MCF 10A (cell line): Measurements from ENCODE around the gene BMP2K. TPM values are rescaled to one million over a fixed set of nuclear protein-coding genes. Genes with fewer than 3 reads are reported as not detected.

Source experiments
- BruUV-seq: library from RNA; stranded (reverse); fragments of 400-500 nt; replicated peaks from 2 replicates; lab custom pipeline; 2021; lab: Mats Ljungman, UMichigan
- CTCF ChIA-PET: fragments of 300-600 bp; sonication (Branson Sonifier 250); formaldehyde crosslinking; extraction: SDS; loops from one replicate; lab custom pipeline; 2021; ENCODE audit warnings: antibody characterized with exemption, inconsistent platforms; lab: Yijun Ruan, JAX
- POLR2A ChIA-PET: fragments of 300-600, 350-650 bp; sonication (Branson Sonifier 250); formaldehyde crosslinking; extraction: SDS; loops from one replicate; lab custom pipeline; 2020; ENCODE audit warnings: antibody characterized with exemption, inconsistent platforms; lab: Yijun Ruan, JAX
- DNase-seq: peaks from one replicate; pipeline ENCODE4 v3.0.0-alpha.2; 2018; ENCODE audit not compliant: unreplicated experiment
- H3K27ac Mint-ChIP-seq: one replicate; pipeline ENCODE4 v1.8.0; 2022; ENCODE audit warnings: mild to moderate bottlenecking, low read depth, mixed read lengths; ENCODE audit not compliant: unreplicated experiment
- H3K27me3 Mint-ChIP-seq: one replicate; pipeline ENCODE4 v1.8.0; 2022; ENCODE audit warnings: mixed read lengths; ENCODE audit not compliant: insufficient read depth, unreplicated experiment
- H3K36me3 Mint-ChIP-seq: one replicate; pipeline ENCODE4 v1.8.0; 2022; ENCODE audit warnings: mild to moderate bottlenecking, moderate library complexity, mixed read lengths; ENCODE audit not compliant: insufficient read depth, unreplicated experiment
- H3K4me1 Mint-ChIP-seq: one replicate; pipeline ENCODE4 v1.8.0; 2022; ENCODE audit warnings: mixed read lengths; ENCODE audit not compliant: insufficient read depth, unreplicated experiment
- H3K4me3 Mint-ChIP-seq: one replicate; pipeline ENCODE4 v1.8.0; 2022; ENCODE audit warnings: mild to moderate bottlenecking, moderate library complexity, mixed read lengths; ENCODE audit not compliant: unreplicated experiment
- H3K9me3 Mint-ChIP-seq: one replicate; pipeline ENCODE4 v1.8.0; 2022; ENCODE audit warnings: mixed read lengths; ENCODE audit not compliant: unreplicated experiment
- intact Hi-C: fragments of 100-400 bp; cut with micrococcal nuclease; formaldehyde crosslinking; loops from 2 replicates; pipeline ENCODE4 v1.14.1; 2022
- total RNA-seq: library from RNA; stranded (reverse); gene quantifications from 2 replicates; pipeline ENCODE4 v1.2.3, GENCODE V29; 2022
- TF ChIP-seq, protein P1 (sequence below): fragments of 200-600 bp; IDR thresholded peaks from one replicate; pipeline ENCODE4 v1.8.0; 2022; ENCODE audit warnings: antibody characterized with exemption, mild to moderate bottlenecking; ENCODE audit not compliant: unreplicated experiment

BMP2K gene
- total RNA-seq, 1 experiment from 2014 or later: 47.3 TPM

DNA sequence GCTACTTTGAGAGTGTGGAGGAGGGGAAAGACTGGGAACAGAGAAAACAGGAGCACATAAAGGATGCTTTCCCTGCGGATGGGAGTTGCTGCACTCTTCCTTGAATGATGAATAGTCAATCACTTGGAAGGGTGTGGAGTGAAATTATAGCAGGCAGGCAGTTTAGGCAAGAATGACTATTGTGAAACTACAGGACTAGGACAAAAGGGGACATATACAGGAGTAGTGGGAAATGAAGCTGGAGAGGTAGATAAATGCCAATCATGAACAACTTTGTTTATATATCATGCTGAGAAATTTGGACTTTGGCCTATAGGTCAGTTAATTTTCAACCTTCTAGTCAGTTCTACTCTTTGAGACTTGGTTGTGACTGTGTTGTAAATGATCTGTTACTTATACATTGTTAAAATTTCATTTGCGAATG is 86.2 kb downstream of the BMP2K start:
- H3K4me1 Mint-ChIP-seq: peaks cover 6% of the 10 kb centered on the region
- DNase-seq: no peak
- no peaks in the 10 kb centered on the region for H3K27me3 Mint-ChIP-seq
- H3K36me3 Mint-ChIP-seq: peaks cover 42% of the 10 kb centered on the region
- no peak overlapping the region for H3K27ac Mint-ChIP-seq
- no TSS peak for BruUV-seq
- TF ChIP-seq, protein P1, sequence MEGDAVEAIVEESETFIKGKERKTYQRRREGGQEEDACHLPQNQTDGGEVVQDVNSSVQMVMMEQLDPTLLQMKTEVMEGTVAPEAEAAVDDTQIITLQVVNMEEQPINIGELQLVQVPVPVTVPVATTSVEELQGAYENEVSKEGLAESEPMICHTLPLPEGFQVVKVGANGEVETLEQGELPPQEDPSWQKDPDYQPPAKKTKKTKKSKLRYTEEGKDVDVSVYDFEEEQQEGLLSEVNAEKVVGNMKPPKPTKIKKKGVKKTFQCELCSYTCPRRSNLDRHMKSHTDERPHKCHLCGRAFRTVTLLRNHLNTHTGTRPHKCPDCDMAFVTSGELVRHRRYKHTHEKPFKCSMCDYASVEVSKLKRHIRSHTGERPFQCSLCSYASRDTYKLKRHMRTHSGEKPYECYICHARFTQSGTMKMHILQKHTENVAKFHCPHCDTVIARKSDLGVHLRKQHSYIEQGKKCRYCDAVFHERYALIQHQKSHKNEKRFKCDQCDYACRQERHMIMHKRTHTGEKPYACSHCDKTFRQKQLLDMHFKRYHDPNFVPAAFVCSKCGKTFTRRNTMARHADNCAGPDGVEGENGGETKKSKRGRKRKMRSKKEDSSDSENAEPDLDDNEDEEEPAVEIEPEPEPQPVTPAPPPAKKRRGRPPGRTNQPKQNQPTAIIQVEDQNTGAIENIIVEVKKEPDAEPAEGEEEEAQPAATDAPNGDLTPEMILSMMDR: no peak
- CTCF ChIA-PET: interaction anchor here (0.8 to 5.7 kb wide), 5 partner anchors 9 to 267 kb away, joined by 3 to 81 read pairs (median 11); no protein-coding TSS in a partner anchor
- intact Hi-C loops: loop anchor here (10.0 kb wide), 1 partner anchor 908 kb away; no protein-coding TSS in a partner anchor
- POLR2A ChIA-PET: interaction anchor here (0.9 to 1.6 kb wide), 4 partner anchors 10 to 253 kb away, joined by 3 to 5 read pairs (median 4); no protein-coding TSS in a partner anchor
- no peaks in the 10 kb centered on the region for H3K9me3 Mint-ChIP-seq
- no peak overlapping the region for H3K4me3 Mint-ChIP-seq

DNA sequence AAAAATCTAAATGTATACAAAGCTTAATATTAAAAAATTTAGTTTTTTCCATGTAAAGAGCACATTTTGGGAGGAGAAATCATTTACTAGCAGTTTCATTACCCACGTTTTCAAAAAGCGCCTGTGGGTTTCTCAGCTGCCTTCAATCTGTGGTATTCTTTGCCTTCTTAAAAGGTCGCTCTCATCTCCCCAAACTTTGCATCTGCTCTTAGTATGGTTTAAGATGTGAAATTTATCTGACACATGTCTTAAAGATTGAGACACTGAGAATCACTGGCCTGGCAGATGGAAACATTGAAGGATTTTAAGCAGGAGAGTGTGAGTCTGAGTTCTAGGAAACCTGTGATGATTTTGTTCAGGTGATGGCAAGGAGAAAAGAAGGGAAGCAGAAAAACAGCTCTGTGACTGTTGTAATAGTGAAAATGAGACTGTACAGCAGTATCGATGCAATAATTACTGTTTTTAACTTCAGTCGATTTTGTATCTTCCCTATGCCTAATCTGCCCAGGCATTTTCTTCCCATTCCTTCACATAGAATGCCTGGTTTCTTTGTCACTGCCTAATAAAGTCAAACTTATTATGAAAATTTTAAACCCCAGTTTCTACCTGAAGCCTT is 87.2 kb downstream of the BMP2K start:
- Mint-ChIP-seq H3K4me1 (peaks cover 6% of the 10 kb centered on the region), H3K27ac (no peak overlapping the region), H3K36me3 (peaks cover 43% of the 10 kb centered on the region), H3K27me3 (no peaks in the 10 kb centered on the region), H3K9me3 (no peaks in the 10 kb centered on the region), H3K4me3 (no peak overlapping the region)
- DNase-seq: no peak
- TF ChIP-seq, protein P1: no peak
- CTCF ChIA-PET: interaction anchor here (0.6 to 5.7 kb wide), 15 partner anchors 10 to 897 kb away, joined by 3 to 81 read pairs (median 3); no protein-coding TSS in a partner anchor
- intact Hi-C loops: loop anchor here (10.0 kb wide), 1 partner anchor 909 kb away; no protein-coding TSS in a partner anchor
- POLR2A ChIA-PET: interaction anchor here (0.6 to 2.2 kb wide), 6 partner anchors 9 to 321 kb away, joined by 3 to 16 read pairs (median 4); no protein-coding TSS in a partner anchor
- BruUV-seq: no TSS peak

DNA sequence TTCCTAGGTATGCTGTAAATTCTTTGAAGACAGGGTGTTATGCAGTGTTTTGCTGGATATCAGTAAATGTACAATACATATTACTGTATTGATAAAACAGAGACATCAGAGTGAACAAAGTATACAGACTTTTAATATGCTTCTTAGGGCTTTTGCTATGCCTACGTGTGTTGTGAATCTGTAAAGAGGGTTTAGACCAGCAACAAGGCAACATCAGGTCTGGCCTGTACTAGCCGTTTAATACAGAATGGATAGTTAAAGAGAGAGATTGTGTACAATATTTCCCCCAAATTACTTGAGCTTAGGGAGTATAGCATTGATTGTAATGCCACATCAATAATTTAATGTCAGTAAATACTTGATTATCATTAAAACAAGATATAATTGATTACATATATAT is 87.8 kb downstream of the BMP2K start:
- no TSS peak for BruUV-seq
- Mint-ChIP-seq H3K4me3 (no peak overlapping the region), H3K27me3 (no peaks in the 10 kb centered on the region), H3K4me1 (peaks cover 6% of the 10 kb centered on the region), H3K27ac (no peak overlapping the region), H3K9me3 (no peaks in the 10 kb centered on the region), H3K36me3 (peaks cover 49% of the 10 kb centered on the region)
- CTCF ChIA-PET: interaction anchor here (0.6 to 5.7 kb wide), 33 partner anchors 9 to 1989 kb away, joined by 3 to 81 read pairs (median 4); no protein-coding TSS in a partner anchor
- intact Hi-C loops: loop anchor here (1.0 to 10.0 kb wide), 5 partner anchors 89 to 909 kb away; no protein-coding TSS in a partner anchor
- DNase-seq: no peak
- POLR2A ChIA-PET: interaction anchor here (0.6 to 2.2 kb wide), 5 partner anchors 9 to 322 kb away, joined by 3 to 16 read pairs (median 4); no protein-coding TSS in a partner anchor
- TF ChIP-seq, protein P1: no peak
